SK-N-SH (cell line): Measurements from ENCODE around the gene ZFAND6.

Source experiments
- CTCF ChIP-seq: fragments of 200-600 bp; sonication (generic); IDR thresholded peaks from 2 replicates; pipeline ENCODE4 v1.6.1; 2017; ENCODE audit warnings: antibody characterized with exemption, mild to moderate bottlenecking, moderate library complexity
- EP300 ChIP-seq, 2 experiments: IDR thresholded peaks; 2 replicates each; pipeline versions ENCODE4 v1.4.0 to v1.6.1; 2012; ENCODE audit warnings: borderline replicate concordance in 1 of 2, low read depth in 1 of 2, low read length in 1 of 2
- GATA2 ChIP-seq: sonication (generic); formaldehyde crosslinking; IDR thresholded peaks from 2 replicates; pipeline ENCODE4 v1.5.0; 2020; ENCODE audit warnings: mild to moderate bottlenecking, missing genetic modification reagents
- YY1 ChIP-seq: IDR thresholded peaks from 2 replicates; pipeline ENCODE4 v1.4.0; 2012; ENCODE audit warnings: low read depth, mild to moderate bottlenecking

GRCh38 chr15:80127911-80128310 lies 68.4 kb downstream of the ZFAND6 start:
- TF ChIP-seq CTCF (no peak), GATA2 (CRISPR knock-in tag) (no peak), EP300 (IDR thresholded peaks at IDR 0.05; ENCODE audit: borderline replicate concordance in 1 of 2, low read depth in 1 of 2, low read length in 1 of 2) (no peak), YY1 (no peak)
